ENCODE data around the gene SIGLEC12. TPM values are rescaled to one million over a fixed set of nuclear protein-coding genes. Genes with fewer than 3 reads are reported as not detected.

Gene SIGLEC12
- total and polyA plus RNA-seq, 2 donors (not counting 3 experiments of a cell fraction or from before 2014, with no cell fraction given) = not detected

- Histone ChIP-seq H3K9me3 (replicated peaks; ENCODE audit: control insufficient read depth, insufficient read depth, low read length) (no peaks in the 10 kb centered on the region), H3K4me3 (replicated peaks in 1 of 3; ENCODE audit: insufficient read depth in 1 of 3, low read depth in 1 of 3, low read length in 3 of 3) (no peak overlapping the region), H3K9ac (replicated peaks; ENCODE audit: extremely low read depth, insufficient read depth, low read length) (no peak overlapping the region), H4K20me1 (replicated peaks; ENCODE audit: control insufficient read depth, extremely low read depth, insufficient read depth, low read length) (no peaks in the 10 kb centered on the region), H3K4me2 (ENCODE audit: insufficient read depth, low read length) (no peak overlapping the region), H3K36me3 (ENCODE audit: control insufficient read depth in 2 of 2, extremely low read depth in 1 of 2, insufficient read depth in 2 of 2, low read length in 2 of 2) (no peaks in the 10 kb centered on the region), H3K79me2 (ENCODE audit: control insufficient read depth, insufficient read depth, low read length) (no peaks in the 10 kb centered on the region), H3K27me3 (ENCODE audit: control insufficient read depth in 2 of 2, insufficient read depth in 2 of 2, low read length in 2 of 2) (peaks cover 0 to 3% of the 10 kb centered on the region in 2 experiments), H2AFZ (ENCODE audit: low read depth, low read length) (no peak overlapping the region), H3K27ac (ENCODE audit: insufficient read depth, low read depth, low read length) (no peak overlapping the region), H3K4me1 (ENCODE audit: control insufficient read depth, extremely low read depth, insufficient read depth, low read length) (peaks cover 19% of the 10 kb centered on the region), H3K9me1 (replicated peaks; ENCODE audit: control insufficient read depth, extremely low read depth, insufficient read depth, low read length) (no peaks in the 10 kb centered on the region)
- DNase-seq (ENCODE audit: low read depth, low spot score) (no peak), FAIRE-seq (no peak)
- ChIA-PET POLR2A (no interaction called here), CTCF (no interaction called here)
- dilution Hi-C loops (cut with MboI; ENCODE audit: extremely low pct_ligation_motif_present, low sequenced_read_pairs) (no loop called here), intact Hi-C loops (cut with micrococcal nuclease) (no loop called here)
- BruUV-seq (replicated peaks) = no TSS peak
- TF ChIP-seq POLR2AphosphoS5 (IDR thresholded peaks at IDR 0.05; ENCODE audit: insufficient read depth, low read depth, low read length) = no peak
- TF ChIP-seq CTCF (IDR thresholded peaks at IDR 0.05; ENCODE audit: extremely low read depth in 1 of 2, insufficient read depth in 1 of 2, low read depth in 1 of 2, low read length in 2 of 2) = no peak
- no peak for TF ChIP-seq EZH2 (IDR thresholded peaks at IDR 0.05; ENCODE audit: borderline replicate concordance, low read depth, low read length, severe bottlenecking)
- no peak for TF ChIP-seq GATA2 (IDR thresholded peaks at IDR 0.05; ENCODE audit: insufficient read depth, insufficient read length, low read depth, low read length)
- TF ChIP-seq MAX (IDR thresholded peaks at IDR 0.05; ENCODE audit: insufficient read depth, insufficient read length) = no peak
- no peak for TF ChIP-seq FOS (IDR thresholded peaks at IDR 0.05; ENCODE audit: borderline replicate concordance, insufficient read depth, low read length)
- no peak for TF ChIP-seq POLR2A (IDR thresholded peaks at IDR 0.05; ENCODE audit: low read depth, low read length)
- TF ChIP-seq JUN (IDR thresholded peaks at IDR 0.05; ENCODE audit: borderline replicate concordance, insufficient read depth, insufficient read length, low read depth) = no peak
- no peak for TF ChIP-seq MYC (IDR thresholded peaks at IDR 0.05; ENCODE audit: low read depth, low read length)
These were observed 41.1 kb upstream of the SIGLEC12 start for GRCh38 chr19:51542699-51543098.
